ENCODE results near the gene TRIB2. TPM values are rescaled to one million over a fixed set of nuclear protein-coding genes. Genes with fewer than 3 reads are reported as not detected.

TRIB2 gene
- total and polyA plus RNA-seq, 11 donors = 31.2 to 140 (median 41.4) TPM

GRCh38 chr2:12750166-12750905 is 33.6 kb downstream of the TRIB2 start:
- intact Hi-C loops (cut with DNase I) = no loop called here
- peaks cover 0 to 16% (median 8%) of the 10 kb centered on the region in 12 donors for H3K4me1 ChIP-seq
- TF ChIP-seq POLR2A (IDR thresholded peaks at IDR 0.05) = no peak
- TF ChIP-seq, protein P1, sequence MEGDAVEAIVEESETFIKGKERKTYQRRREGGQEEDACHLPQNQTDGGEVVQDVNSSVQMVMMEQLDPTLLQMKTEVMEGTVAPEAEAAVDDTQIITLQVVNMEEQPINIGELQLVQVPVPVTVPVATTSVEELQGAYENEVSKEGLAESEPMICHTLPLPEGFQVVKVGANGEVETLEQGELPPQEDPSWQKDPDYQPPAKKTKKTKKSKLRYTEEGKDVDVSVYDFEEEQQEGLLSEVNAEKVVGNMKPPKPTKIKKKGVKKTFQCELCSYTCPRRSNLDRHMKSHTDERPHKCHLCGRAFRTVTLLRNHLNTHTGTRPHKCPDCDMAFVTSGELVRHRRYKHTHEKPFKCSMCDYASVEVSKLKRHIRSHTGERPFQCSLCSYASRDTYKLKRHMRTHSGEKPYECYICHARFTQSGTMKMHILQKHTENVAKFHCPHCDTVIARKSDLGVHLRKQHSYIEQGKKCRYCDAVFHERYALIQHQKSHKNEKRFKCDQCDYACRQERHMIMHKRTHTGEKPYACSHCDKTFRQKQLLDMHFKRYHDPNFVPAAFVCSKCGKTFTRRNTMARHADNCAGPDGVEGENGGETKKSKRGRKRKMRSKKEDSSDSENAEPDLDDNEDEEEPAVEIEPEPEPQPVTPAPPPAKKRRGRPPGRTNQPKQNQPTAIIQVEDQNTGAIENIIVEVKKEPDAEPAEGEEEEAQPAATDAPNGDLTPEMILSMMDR (IDR thresholded peaks at IDR 0.05) = no peak
- no peak for ATAC-seq
- H3K4me3 ChIP-seq = no peak overlapping the region
- H3K9me3 ChIP-seq = peaks cover 0 to 8% (median 0%) of the 10 kb centered on the region in 12 donors
- 85 to 92% (median 89%) methylated on average over 7 of the region's 7 CpGs for WGBS, 4 donors
- H3K27ac ChIP-seq = no peak overlapping the region
- DNase-seq = no peak
- no peaks in the 10 kb centered on the region for H3K36me3 ChIP-seq
- no peaks in the 10 kb centered on the region for H3K27me3 ChIP-seq

DNA sequence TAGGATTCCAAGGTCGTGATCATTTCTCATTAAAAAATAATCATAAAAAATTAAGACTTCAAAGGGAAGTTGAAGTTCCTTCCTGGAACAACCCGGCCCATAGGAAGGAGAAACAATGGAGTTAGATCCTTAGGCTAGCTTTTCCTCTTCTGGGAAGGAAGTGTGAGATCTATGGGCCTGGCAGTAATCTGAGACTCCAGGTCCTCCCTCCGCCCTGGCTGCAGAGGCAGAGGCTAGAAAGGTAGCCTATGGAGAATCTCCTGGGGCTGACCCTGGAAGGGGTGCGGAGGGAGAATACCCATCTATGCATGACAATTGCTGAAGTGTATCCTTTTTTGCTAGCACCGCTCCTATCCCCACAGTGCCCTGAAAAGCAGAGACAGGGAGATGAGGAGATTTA is 37.9 kb downstream of the TRIB2 start:
- peak overlapping the region in 9 of 12 donors; percentile 4 to 60 (median 51) for H3K27ac ChIP-seq
- ATAC-seq (peak; percentile 29 to 82 (median 53)), DNase-seq (no peak)
- WGBS, 4 donors = 56 to 74% (median 66%) methylated on average over 5 of the region's 5 CpGs
- no peak for TF ChIP-seq POLR2A (IDR thresholded peaks at IDR 0.05)
- TF ChIP-seq, protein P1 (IDR thresholded peaks at IDR 0.05) = no peak
- no peaks in the 10 kb centered on the region for H3K9me3 ChIP-seq
- no peaks in the 10 kb centered on the region for H3K36me3 ChIP-seq
- H3K27me3 ChIP-seq = no peaks in the 10 kb centered on the region
- peaks cover 0 to 35% (median 19%) of the 10 kb centered on the region in 12 donors for H3K4me1 ChIP-seq
- H3K4me3 ChIP-seq = no peak overlapping the region
- intact Hi-C loops (cut with DNase I) = loop anchor here in 1 of 10 donors (5.0 kb wide), 1 partner anchor 43 kb away; no protein-coding TSS in a partner anchor

DNA sequence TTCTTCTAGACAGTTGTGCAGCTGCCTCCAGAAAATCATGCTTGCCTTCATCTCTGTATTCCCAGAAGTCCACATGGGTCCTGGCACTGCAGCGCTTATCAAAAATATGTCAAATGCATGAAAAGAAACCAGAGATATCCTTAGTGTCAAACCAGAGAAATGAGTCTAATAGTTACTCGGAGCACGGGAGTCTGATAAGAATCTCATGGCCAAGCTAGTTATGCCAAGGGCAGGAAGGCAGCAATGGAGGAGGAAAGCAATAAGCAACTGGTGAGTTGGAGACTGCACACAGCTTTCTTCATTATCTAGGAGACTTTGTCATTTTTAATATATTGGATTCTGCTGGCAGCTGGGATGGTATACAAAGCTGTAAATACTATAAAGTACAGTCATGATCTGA is 38.6 kb downstream of the TRIB2 start:
- WGBS, 4 donors = 53 to 68% (median 61%) methylated on average over 3 of the region's 3 CpGs
- TF ChIP-seq, protein P1 (IDR thresholded peaks at IDR 0.05) = no peak
- no peak for TF ChIP-seq POLR2A (IDR thresholded peaks at IDR 0.05)
- Histone ChIP-seq H3K4me3 (no peak overlapping the region), H3K27me3 (no peaks in the 10 kb centered on the region), H3K4me1 (peaks cover 0 to 35% (median 19%) of the 10 kb centered on the region in 12 donors), H3K27ac (peak overlapping the region in 4 of 12 donors; percentile 5 to 56 (median 18)), H3K9me3 (no peaks in the 10 kb centered on the region), H3K36me3 (no peaks in the 10 kb centered on the region)
- DNase-seq = no peak
- intact Hi-C loops (cut with DNase I) = loop anchor here in 1 of 10 donors (5.0 kb wide), 1 partner anchor 42 kb away; no protein-coding TSS in a partner anchor
- no peak for ATAC-seq

DNA sequence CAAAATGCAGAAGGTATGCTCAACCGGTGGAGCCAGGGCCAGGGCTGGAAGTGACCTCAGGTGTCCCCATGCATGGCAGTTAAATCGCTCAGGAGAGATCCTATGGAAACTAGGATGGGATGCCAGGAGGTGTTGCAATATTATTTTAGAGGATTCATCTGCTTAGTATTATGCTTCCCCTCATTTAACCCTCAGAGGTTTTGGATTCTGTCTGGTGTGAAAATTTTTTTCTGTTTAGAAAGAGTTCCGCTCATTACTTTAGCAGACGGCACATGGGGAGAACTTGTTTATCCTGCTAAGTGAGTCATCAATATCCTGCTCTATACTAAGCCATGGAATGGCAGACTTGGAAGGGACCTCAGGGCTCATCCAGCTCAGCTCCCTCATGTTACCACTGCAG is 42.5 kb downstream of the TRIB2 start:
- Histone ChIP-seq H3K4me3 (no peak overlapping the region), H3K4me1 (peaks cover 0 to 34% (median 16%) of the 10 kb centered on the region in 12 donors), H3K27me3 (no peaks in the 10 kb centered on the region), H3K9me3 (peaks cover 0 to under 1% (median 0%) of the 10 kb centered on the region in 12 donors), H3K27ac (peak overlapping the region in 4 of 12 donors; percentile 19 to 52 (median 39)), H3K36me3 (no peaks in the 10 kb centered on the region)
- peak in 3 of 4 donors; percentile 60 to 75 (median 70) for ATAC-seq
- intact Hi-C loops (cut with DNase I) = loop anchor here in 1 of 10 donors (5.0 kb wide), 1 partner anchor 38 kb away; no protein-coding TSS in a partner anchor
- TF ChIP-seq POLR2A (IDR thresholded peaks at IDR 0.05) = no peak
- TF ChIP-seq, protein P1 (IDR thresholded peaks at IDR 0.05) = no peak
- no peak for DNase-seq
- WGBS, 4 donors = 48 to 68% (median 62%) methylated on average over 4 of the region's 4 CpGs
